RWPE2 (cell line): ENCODE results near the gene TUBGCP3.

Experiments used
- ATAC-seq: fragments of 200-7000 bp; cut with Tn5 transposase; 3 replicates; pipeline ENCODE4 v1.9.1; 2021; ENCODE audit warnings: low read depth
- DNase-seq: peaks from one replicate; pipeline ENCODE4 v3.0.0-alpha.2; 2020; ENCODE audit warnings: low spot score
- H3K27ac ChIP-seq: fragments of 450-650 bp; 2 replicates; pipeline ENCODE4 v1.5.1; 2017; ENCODE audit warnings: mild to moderate bottlenecking; ENCODE audit not compliant: poor library complexity, severe bottlenecking
- H3K27me3 ChIP-seq: fragments of 250-450 bp; sonication (Bioruptor Pico); 2 replicates; pipeline ENCODE4 v1.5.1; 2021; ENCODE audit warnings: mild to moderate bottlenecking, moderate library complexity; ENCODE audit not compliant: insufficient read depth, poor library complexity, severe bottlenecking
- H3K36me3 ChIP-seq: fragments of 250-450 bp; sonication (Bioruptor Pico); 2 replicates; pipeline ENCODE4 v1.5.1; 2020; ENCODE audit warnings: low read depth, mild to moderate bottlenecking, moderate library complexity
- H3K4me1 ChIP-seq: fragments of 250-450 bp; sonication (Bioruptor Pico); 2 replicates; pipeline ENCODE4 v1.5.1; 2021; ENCODE audit warnings: mild to moderate bottlenecking, moderate library complexity; ENCODE audit not compliant: insufficient read depth, poor library complexity, severe bottlenecking
- H3K4me3 ChIP-seq: fragments of 250-450 bp; sonication (Bioruptor Pico); 2 replicates; pipeline ENCODE4 v1.5.1; 2021; ENCODE audit warnings: mild to moderate bottlenecking, moderate library complexity; ENCODE audit not compliant: severe bottlenecking
- H3K9me3 ChIP-seq: fragments of 250-450 bp; sonication (Bioruptor Pico); 2 replicates; pipeline ENCODE4 v1.5.1; 2021; ENCODE audit warnings: mild to moderate bottlenecking, moderate library complexity; ENCODE audit not compliant: severe bottlenecking
- TF ChIP-seq, protein P1 (sequence below): fragments of 450-650 bp; IDR thresholded peaks from one replicate; pipeline ENCODE4 v1.5.1; 2017; ENCODE audit warnings: mild to moderate bottlenecking, moderate library complexity; ENCODE audit not compliant: poor library complexity, severe bottlenecking

Gene TUBGCP3

DNA sequence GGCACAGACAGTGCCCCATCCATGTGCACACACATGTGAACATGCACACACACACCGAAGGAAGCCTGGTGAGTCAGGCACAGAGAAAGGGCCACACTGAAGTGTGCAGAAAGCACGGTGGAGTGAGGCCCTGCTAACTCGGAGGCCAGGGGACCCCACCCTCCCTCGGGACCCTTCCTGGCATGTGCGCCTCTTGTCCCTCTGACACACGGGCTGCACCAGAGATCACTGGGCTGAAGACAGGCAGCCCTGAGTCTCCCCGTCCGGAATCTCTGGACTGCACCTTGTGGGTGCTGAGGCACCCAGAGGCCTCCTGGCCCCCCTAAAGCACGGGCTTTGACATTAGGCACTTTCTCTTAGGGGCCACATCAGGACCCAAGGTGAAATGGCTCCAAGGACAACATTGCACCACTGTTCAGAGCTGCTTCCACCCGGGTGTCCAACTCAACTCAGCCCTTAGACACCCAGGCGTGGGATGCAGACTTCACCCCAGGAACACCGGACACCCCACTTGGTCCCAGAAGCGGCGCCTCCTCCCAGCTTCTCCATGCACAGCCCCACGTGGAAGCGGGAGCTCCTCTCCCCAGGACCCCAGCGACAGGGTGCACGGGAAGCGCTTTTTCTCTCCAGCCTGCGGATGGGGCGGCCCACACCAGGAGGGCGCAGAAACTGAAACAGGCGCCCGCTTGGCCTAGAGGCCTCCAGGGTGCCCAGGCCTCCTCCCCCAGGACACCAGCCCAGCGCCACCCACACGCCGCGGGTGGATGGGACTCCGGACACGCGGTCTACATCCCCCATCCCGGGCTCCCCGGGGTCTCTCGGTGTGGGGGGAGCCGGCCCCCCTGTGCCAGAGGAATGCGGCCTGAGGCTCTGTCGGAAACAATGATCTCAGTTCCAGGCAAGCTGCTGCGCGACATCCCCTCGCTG lies 121.6 kb downstream of the TUBGCP3 start:
- no peaks in the 10 kb centered on the region for H3K9me3 ChIP-seq
- TF ChIP-seq, protein P1, sequence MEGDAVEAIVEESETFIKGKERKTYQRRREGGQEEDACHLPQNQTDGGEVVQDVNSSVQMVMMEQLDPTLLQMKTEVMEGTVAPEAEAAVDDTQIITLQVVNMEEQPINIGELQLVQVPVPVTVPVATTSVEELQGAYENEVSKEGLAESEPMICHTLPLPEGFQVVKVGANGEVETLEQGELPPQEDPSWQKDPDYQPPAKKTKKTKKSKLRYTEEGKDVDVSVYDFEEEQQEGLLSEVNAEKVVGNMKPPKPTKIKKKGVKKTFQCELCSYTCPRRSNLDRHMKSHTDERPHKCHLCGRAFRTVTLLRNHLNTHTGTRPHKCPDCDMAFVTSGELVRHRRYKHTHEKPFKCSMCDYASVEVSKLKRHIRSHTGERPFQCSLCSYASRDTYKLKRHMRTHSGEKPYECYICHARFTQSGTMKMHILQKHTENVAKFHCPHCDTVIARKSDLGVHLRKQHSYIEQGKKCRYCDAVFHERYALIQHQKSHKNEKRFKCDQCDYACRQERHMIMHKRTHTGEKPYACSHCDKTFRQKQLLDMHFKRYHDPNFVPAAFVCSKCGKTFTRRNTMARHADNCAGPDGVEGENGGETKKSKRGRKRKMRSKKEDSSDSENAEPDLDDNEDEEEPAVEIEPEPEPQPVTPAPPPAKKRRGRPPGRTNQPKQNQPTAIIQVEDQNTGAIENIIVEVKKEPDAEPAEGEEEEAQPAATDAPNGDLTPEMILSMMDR: no peak
- no peaks in the 10 kb centered on the region for H3K27me3 ChIP-seq
- H3K27ac ChIP-seq: no peak overlapping the region
- no peak overlapping the region for H3K4me3 ChIP-seq
- H3K4me1 ChIP-seq: no peaks in the 10 kb centered on the region
- DNase-seq: no peak
- no peaks in the 10 kb centered on the region for H3K36me3 ChIP-seq
- ATAC-seq: no peak

DNA sequence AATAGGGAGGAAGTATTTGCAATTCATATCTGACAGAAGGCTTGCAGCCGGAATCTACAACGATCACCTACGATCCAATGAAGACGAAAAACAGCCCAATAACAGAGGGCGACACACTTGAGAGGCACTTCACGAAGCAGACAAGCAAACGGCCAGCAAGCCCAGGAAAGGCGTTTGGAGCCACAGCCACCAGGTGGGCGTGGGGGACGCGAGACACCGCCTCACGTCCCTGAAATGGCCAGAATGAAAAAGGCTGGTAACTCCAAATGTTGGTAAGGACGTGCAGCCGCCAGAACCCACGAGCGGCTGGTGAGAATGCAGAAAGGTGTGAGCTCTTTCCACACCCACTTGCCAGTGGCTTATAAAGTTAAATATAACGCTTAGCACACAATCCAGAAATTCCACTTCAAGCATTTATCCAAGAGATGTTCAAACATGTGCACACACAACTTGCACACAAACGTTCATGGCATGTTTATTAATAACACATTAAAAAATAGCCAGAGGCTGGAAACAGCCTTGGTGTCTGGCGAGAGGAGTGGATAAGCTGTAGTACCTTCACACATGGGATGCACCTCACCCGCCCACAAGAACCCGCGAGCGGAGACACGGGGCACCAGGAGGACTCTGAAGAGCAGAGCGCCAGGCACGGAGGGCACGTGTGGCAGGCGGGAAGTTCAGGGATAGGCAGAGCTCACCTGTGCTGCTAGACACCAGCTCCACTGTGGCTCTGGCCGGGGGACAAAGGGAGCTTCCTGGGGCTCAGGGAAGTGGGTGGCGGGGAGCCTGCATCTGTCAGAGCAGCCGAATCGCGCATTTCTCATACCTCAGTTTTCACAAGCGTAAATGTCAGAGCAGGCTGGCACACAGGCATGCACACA lies 122.5 kb downstream of the TUBGCP3 start:
- Histone ChIP-seq H3K27me3 (no peaks in the 10 kb centered on the region), H3K36me3 (no peaks in the 10 kb centered on the region), H3K27ac (no peak overlapping the region), H3K4me3 (no peak overlapping the region), H3K9me3 (no peaks in the 10 kb centered on the region), H3K4me1 (no peaks in the 10 kb centered on the region)
- DNase-seq (no peak), ATAC-seq (no peak)
- TF ChIP-seq, protein P1: no peak

DNA sequence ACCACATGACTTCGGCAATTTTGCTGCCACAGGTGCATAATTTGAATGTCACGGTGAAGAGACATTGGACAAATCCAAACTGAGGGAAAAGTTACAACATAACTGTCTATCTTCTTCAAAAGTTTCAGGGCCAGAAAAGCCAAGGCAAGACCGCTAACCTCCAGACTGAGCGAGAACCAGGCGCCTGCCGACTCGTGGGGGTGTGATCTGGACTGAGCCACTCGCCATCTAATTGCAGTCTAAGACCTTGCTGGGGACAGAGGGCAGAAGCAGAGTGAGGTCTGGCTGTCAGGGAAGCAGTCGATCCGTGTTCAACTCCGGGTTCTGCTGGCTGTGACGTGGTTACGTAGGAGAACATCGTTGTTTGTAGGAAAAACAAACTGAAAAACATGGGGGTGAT lies 123.2 kb downstream of the TUBGCP3 start:
- TF ChIP-seq, protein P1: no peak
- Histone ChIP-seq H3K27ac (no peak overlapping the region), H3K27me3 (no peaks in the 10 kb centered on the region), H3K36me3 (no peaks in the 10 kb centered on the region), H3K4me1 (no peaks in the 10 kb centered on the region), H3K4me3 (no peak overlapping the region), H3K9me3 (no peaks in the 10 kb centered on the region)
- DNase-seq (no peak), ATAC-seq (no peak)

DNA sequence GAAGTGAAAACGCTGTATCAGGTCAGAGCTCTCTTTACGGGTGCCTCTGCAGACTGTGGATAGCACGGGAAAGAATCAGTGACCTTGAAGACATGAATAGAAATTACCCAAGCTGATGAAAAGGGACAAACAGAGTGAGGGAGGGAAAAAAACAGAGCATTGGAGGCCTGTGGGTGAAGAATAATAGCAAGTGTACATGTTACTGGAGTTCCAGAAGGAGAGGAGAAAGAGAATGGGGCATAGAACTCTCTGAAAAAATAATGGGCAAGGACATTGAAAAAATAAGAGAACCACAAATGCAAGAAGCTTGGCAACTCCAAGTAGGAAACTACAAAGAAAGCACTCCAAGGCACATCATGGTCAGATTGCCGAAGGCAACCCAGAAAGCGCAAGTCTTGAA lies 125.5 kb downstream of the TUBGCP3 start:
- no peaks in the 10 kb centered on the region for H3K9me3 ChIP-seq
- no peaks in the 10 kb centered on the region for H3K36me3 ChIP-seq
- DNase-seq (no peak), ATAC-seq (no peak)
- TF ChIP-seq, protein P1: no peak
- no peaks in the 10 kb centered on the region for H3K4me1 ChIP-seq
- H3K27ac ChIP-seq: no peak overlapping the region
- H3K27me3 ChIP-seq: no peaks in the 10 kb centered on the region
- no peak overlapping the region for H3K4me3 ChIP-seq
